HFFc6 (cell line): ENCODE results near the gene SMIM13. TPM values are rescaled to one million over a fixed set of nuclear protein-coding genes. Genes with fewer than 3 reads are reported as not detected.

Experiments
- DNase-seq: peaks from one replicate; pipeline ENCODE4 v3.0.0-alpha.2; 2018
- H3K27ac Mint-ChIP-seq: 2 replicates; pipeline ENCODE4 v1.8.0; 2020; ENCODE audit warnings: mild to moderate bottlenecking, mixed read lengths
- H3K27me3 Mint-ChIP-seq: 2 replicates; pipeline ENCODE4 v1.8.0; 2021; ENCODE audit warnings: mild to moderate bottlenecking, moderate library complexity, mixed read lengths; ENCODE audit not compliant: insufficient read depth
- H3K36me3 Mint-ChIP-seq: 2 replicates; pipeline ENCODE4 v1.8.0; 2021; ENCODE audit warnings: low read depth, mixed read lengths
- H3K4me1 Mint-ChIP-seq: 2 replicates; pipeline ENCODE4 v1.8.0; 2020; ENCODE audit warnings: low read depth, mixed read lengths
- H3K4me3 Mint-ChIP-seq: 2 replicates; pipeline ENCODE4 v1.8.0; 2020; ENCODE audit warnings: mild to moderate bottlenecking, moderate library complexity, mixed read lengths
- H3K9me3 Mint-ChIP-seq: 2 replicates; pipeline ENCODE4 v1.8.0; 2020; ENCODE audit warnings: mild to moderate bottlenecking, mixed read lengths
- CTCF ChIP-seq: fragments of 200-600 bp; sonication (generic); IDR thresholded peaks from 2 replicates; pipeline ENCODE4 v1.5.0; 2021; ENCODE audit warnings: antibody characterized with exemption, mild to moderate bottlenecking
- total RNA-seq, 6 experiments: library from RNA; stranded (reverse); fragmentation: NEBNext Ultra II Directional; extraction: Animal tissue kit (Norgen Biotek cat#: 25700); gene quantifications; 2 replicates in 1 of 6; 3 replicates in 5 of 6; pipeline ENCODE4 v1.2.3, GENCODE V29; 2021

The SMIM13 gene
- total RNA-seq, 6 experiments from 2014 or later, result 11.9 to 16.5 (median 13.3) TPM

DNA sequence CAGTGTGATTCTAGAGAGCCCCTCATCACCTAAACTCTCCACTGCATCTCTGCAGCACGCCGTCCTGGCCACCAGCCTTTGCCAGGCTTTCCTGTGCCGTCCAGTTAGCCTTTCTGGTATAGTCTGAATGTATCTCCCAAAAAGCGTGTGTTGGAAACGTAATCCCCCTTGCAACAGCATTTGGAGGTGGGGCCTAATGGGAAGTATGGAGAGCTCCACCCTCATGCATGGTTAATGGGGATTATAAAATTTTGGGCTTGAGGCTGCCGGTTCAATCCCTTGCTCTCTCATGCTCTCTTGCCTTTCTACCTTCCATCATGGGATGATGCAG, 85.4 kb downstream of the SMIM13 start:
- peaks cover 18% of the 10 kb centered on the region for H3K36me3 Mint-ChIP-seq
- H3K4me3 Mint-ChIP-seq, result no peak overlapping the region
- TF ChIP-seq CTCF, result no peak
- no peak for DNase-seq
- H3K9me3 Mint-ChIP-seq, result no peaks in the 10 kb centered on the region
- peaks cover 7% of the 10 kb centered on the region; the same call in 1 of the 2 replicates for H3K4me1 Mint-ChIP-seq
- no peaks in the 10 kb centered on the region for H3K27me3 Mint-ChIP-seq
- H3K27ac Mint-ChIP-seq, result no peak overlapping the region

DNA sequence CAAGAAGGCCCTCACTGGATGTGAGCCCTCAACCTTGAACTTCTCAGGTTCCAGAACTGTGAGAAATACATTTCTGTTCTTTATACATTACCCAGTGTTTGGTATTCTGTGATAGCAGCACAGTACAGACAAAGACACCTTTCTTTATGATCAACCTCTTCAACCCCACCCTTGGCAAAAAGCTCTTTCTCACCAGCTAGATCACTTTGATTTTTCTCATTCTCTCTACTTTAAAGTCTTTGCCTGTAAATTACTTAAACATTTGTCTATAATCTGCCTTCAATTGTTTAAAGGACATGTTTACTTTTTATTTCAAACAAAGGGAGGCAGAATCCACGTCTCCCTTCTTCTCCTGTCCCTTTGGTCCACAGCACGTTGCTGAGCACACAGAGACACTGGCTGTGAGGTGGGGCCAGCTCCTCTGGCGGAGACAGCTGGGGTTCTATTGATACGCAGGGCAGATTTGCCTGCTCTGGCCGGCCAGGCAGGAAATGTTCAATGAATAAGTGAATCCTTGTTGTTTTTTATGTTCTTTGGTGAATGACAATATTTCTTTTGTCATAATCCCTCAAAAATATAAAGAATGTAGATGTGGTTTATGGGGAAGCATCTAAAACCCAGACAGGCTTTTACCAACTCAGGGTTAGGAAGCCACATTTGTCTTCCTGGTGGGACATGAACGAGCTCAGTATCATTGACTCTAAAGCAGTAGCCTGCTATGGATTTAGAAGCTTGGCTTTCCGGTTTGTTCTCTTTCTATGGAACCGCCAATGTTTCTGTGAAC, 86.0 kb downstream of the SMIM13 start:
- Mint-ChIP-seq H3K4me1 (peaks cover 7% of the 10 kb centered on the region; the same call in 1 of the 2 replicates), H3K9me3 (no peaks in the 10 kb centered on the region), H3K4me3 (no peak overlapping the region), H3K36me3 (peaks cover 18% of the 10 kb centered on the region), H3K27ac (peak overlapping the region; percentile 27; the same call in 1 of the 2 replicates), H3K27me3 (no peaks in the 10 kb centered on the region)
- TF ChIP-seq CTCF, result no peak
- DNase-seq, result no peak

DNA sequence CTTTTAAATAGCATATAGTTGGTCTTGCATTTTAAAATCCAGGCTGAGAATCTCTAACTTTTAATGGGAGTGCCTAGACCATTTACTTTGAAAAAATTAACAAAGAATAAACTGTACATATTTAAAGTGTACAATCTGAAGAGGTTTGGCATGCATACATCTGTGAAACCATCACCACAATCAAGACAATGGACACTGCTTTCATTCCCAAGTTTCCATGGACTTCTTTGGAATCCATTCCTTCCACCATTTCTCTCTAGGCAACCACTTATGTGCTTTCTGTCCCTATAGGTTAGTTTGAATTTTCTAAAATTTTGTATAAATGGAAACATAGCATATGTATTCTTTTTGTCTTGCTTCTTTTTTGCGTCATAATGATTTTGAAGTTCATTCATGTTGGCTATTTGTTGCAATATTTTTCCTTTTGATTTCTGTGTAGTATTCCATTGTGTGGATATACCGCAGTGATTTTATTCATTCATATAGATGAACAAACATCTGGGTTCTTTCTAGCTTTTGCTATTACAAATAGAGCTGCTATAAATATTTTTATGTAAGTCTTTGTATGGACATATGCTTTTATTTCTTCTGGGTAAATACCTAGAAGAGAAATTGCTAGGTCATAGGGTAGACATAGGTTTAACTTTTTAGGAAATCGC, 88.0 kb downstream of the SMIM13 start:
- Mint-ChIP-seq H3K36me3 (peaks cover 29% of the 10 kb centered on the region), H3K4me1 (peaks cover 7% of the 10 kb centered on the region; the same call in 1 of the 2 replicates), H3K4me3 (no peak overlapping the region)

DNA sequence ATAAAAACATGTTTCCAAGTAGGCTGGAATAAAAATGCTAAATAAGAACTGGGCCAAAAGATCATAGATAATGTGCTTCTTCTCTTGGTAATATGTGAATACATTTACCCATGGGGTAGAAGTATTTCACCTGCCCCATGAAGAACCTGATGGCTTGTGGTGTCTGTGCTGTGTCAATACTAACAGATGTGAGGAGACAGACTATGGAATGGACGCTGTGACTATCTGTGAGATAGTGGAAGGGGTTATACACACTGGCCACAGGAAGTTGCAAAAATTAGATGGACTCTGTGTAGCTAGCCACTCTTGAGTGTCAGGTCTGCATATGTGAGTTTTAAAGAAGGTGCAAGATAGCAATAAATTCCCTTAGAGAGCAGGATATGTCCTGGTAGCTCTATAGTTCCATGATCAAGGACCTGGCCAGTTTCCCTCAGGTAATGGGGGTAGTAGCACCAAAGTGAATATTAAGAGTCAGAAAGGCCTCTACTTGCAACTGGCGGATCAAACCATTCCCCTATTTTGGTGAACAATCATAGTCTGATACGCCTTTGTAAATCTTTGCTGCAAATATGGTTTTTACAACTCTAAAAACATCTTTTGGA, 90.2 kb downstream of the SMIM13 start:
- no peak for TF ChIP-seq CTCF
- no peak for DNase-seq
- no peaks in the 10 kb centered on the region for H3K9me3 Mint-ChIP-seq
- peaks cover 48% of the 10 kb centered on the region for H3K36me3 Mint-ChIP-seq
- no peak overlapping the region for H3K27ac Mint-ChIP-seq
- peaks cover 2% of the 10 kb centered on the region for H3K27me3 Mint-ChIP-seq
- peaks cover 19% of the 10 kb centered on the region for H3K4me1 Mint-ChIP-seq
- H3K4me3 Mint-ChIP-seq, result no peak overlapping the region

More for the DNA sequence above, 88.0 kb downstream of the SMIM13 start:
- no peak for TF ChIP-seq CTCF
- Mint-ChIP-seq H3K9me3 (no peaks in the 10 kb centered on the region), H3K27me3 (peaks cover 2% of the 10 kb centered on the region; the same call in 1 of the 2 replicates), H3K27ac (no peak overlapping the region)
- DNase-seq, result no peak

- peaks cover 2% of the 10 kb centered on the region for H3K27me3 Mint-ChIP-seq
- H3K36me3 Mint-ChIP-seq, result peaks cover 57% of the 10 kb centered on the region
- no peaks in the 10 kb centered on the region for H3K9me3 Mint-ChIP-seq
- TF ChIP-seq CTCF, result no peak
- no peak for DNase-seq
- no peak overlapping the region for H3K4me3 Mint-ChIP-seq
- H3K4me1 Mint-ChIP-seq, result peaks cover 11% of the 10 kb centered on the region
- no peak overlapping the region for H3K27ac Mint-ChIP-seq
Measured at GRCh38 chr6:11185204-11185842, 91.7 kb downstream of the SMIM13 start.
